ENCODE data around the gene CMIP. TPM values are rescaled to one million over a fixed set of nuclear protein-coding genes. Genes with fewer than 3 reads are reported as not detected.

CMIP gene
- total RNA-seq, 1 donor from 2014 or later = 27.8 TPM

GRCh38 chr16:81608523-81609209, 164.1 kb downstream of the CMIP start:
- peak; percentile 60 for DNase-seq

- DNase-seq = no peak
Measured at GRCh38 chr16:81609323-81609892, 164.8 kb downstream of the CMIP start.

- DNase-seq = no peak
Measured at GRCh38 chr16:81610144-81610842, 165.7 kb downstream of the CMIP start.

GRCh38 chr16:81610936-81611335, 166.3 kb downstream of the CMIP start:
- no peak for DNase-seq

- DNase-seq = no peak
Measured at GRCh38 chr16:81611721-81612120, 167.1 kb downstream of the CMIP start.

- DNase-seq = no peak
Measured at GRCh38 chr16:81612351-81613163, 167.9 kb downstream of the CMIP start.

GRCh38 chr16:81614171-81614570, 169.6 kb downstream of the CMIP start:
- no peak for DNase-seq

- no peak for DNase-seq
Measured at GRCh38 chr16:81614654-81615359, 170.2 kb downstream of the CMIP start.

- no peak for DNase-seq
Measured at GRCh38 chr16:81615411-81615810, 170.8 kb downstream of the CMIP start.

GRCh38 chr16:81615833-81616232, 171.2 kb downstream of the CMIP start:
- DNase-seq = no peak

- DNase-seq = no peak
Measured at GRCh38 chr16:81616321-81617020, 171.9 kb downstream of the CMIP start.

- no peak for DNase-seq
Measured at GRCh38 chr16:81617021-81617346, 172.4 kb downstream of the CMIP start.

- DNase-seq = no peak
Measured at GRCh38 chr16:81618187-81618586, 173.6 kb downstream of the CMIP start.

- no peak for DNase-seq
Measured at GRCh38 chr16:81618661-81619060, 174.1 kb downstream of the CMIP start.

- no peak for DNase-seq
Measured at GRCh38 chr16:81620029-81620428, 175.4 kb downstream of the CMIP start.

GRCh38 chr16:81620796-81621195, 176.2 kb downstream of the CMIP start:
- no peak for DNase-seq

GRCh38 chr16:81621496-81621895, 176.9 kb downstream of the CMIP start:
- DNase-seq = no peak

GRCh38 chr16:81623365-81624102, 178.9 kb downstream of the CMIP start:
- DNase-seq = no peak

- no peak for DNase-seq
Measured at GRCh38 chr16:81624403-81624759, 179.8 kb downstream of the CMIP start.

- no peak for DNase-seq
Measured at GRCh38 chr16:81624760-81625543, 180.3 kb downstream of the CMIP start.
